ENCODE measurements around the gene OTUB1. TPM values are rescaled to one million over a fixed set of nuclear protein-coding genes. Genes with fewer than 3 reads are reported as not detected.

The OTUB1 gene
- total RNA-seq, 1 experiment from 2014 or later = 136 TPM

GRCh38 chr11:64036087-64037026 lies 50.1 kb downstream of the OTUB1 start:
- no peaks in the 10 kb centered on the region for H3K36me3 ChIP-seq (ENCODE audit: insufficient read depth, low read length, poor library complexity, severe bottlenecking)
- POLR2A ChIA-PET (ENCODE audit: low non-redundant PET) = interaction anchor here (0.7 kb wide), 1 partner anchor 973 kb away, joined by 4 read pairs; no protein-coding TSS in a partner anchor
- intact Hi-C loops (cut with micrococcal nuclease; ENCODE audit: unreplicated experiment) = no loop called here
- CTCF ChIA-PET = interaction anchor here (0.5 to 0.6 kb wide), 2 partner anchors 25 to 155 kb away, joined by 3 to 10 read pairs; no protein-coding TSS in a partner anchor
- peaks cover 24% of the 10 kb centered on the region for H3K4me1 ChIP-seq (ENCODE audit: insufficient read depth, low read length, poor library complexity, severe bottlenecking)
- peak overlapping the region; percentile 47 for H3K27ac ChIP-seq (ENCODE audit: low read depth, low read length, poor library complexity, severe bottlenecking)
- peak; percentile 67 for DNase-seq (ENCODE audit: low spot score)
- no TSS peak for BruUV-seq (replicated peaks)
- peak overlapping the region; percentile 60 for H3K4me3 ChIP-seq (ENCODE audit: low read depth, low read length, poor library complexity, severe bottlenecking)
- peaks cover 14% of the 10 kb centered on the region for H3K27me3 ChIP-seq (replicated peaks; ENCODE audit: insufficient read depth, low read depth, low read length, poor library complexity)
- TF ChIP-seq EZH2 (IDR thresholded peaks at IDR 0.05; ENCODE audit: borderline replicate concordance, low read depth, low read length, poor library complexity, severe bottlenecking) = no peak
- TF ChIP-seq CTCF (conservative IDR thresholded peaks at IDR 0.05; ENCODE audit: low read depth, low read length) = no peak
- H3K9me3 ChIP-seq (ENCODE audit: low read depth, low read length, poor library complexity, severe bottlenecking) = no peaks in the 10 kb centered on the region

- CTCF ChIA-PET = interaction anchor here (0.6 kb wide), 1 partner anchor 154 kb away, joined by 3 read pairs; no protein-coding TSS in a partner anchor
- no peaks in the 10 kb centered on the region for H3K9me3 ChIP-seq (ENCODE audit: low read depth, low read length, poor library complexity, severe bottlenecking)
- H3K4me1 ChIP-seq (ENCODE audit: insufficient read depth, low read length, poor library complexity, severe bottlenecking) = peaks cover 25% of the 10 kb centered on the region
- BruUV-seq (replicated peaks) = no TSS peak
- no peak for DNase-seq (ENCODE audit: low spot score)
- intact Hi-C loops (cut with micrococcal nuclease; ENCODE audit: unreplicated experiment) = no loop called here
- H3K36me3 ChIP-seq (ENCODE audit: insufficient read depth, low read length, poor library complexity, severe bottlenecking) = no peaks in the 10 kb centered on the region
- no peak overlapping the region for H3K27ac ChIP-seq (ENCODE audit: low read depth, low read length, poor library complexity, severe bottlenecking)
- TF ChIP-seq EZH2 (IDR thresholded peaks at IDR 0.05; ENCODE audit: borderline replicate concordance, low read depth, low read length, poor library complexity, severe bottlenecking) (no peak), CTCF (conservative IDR thresholded peaks at IDR 0.05; ENCODE audit: low read depth, low read length) (no peak)
- peaks cover 14% of the 10 kb centered on the region for H3K27me3 ChIP-seq (replicated peaks; ENCODE audit: insufficient read depth, low read depth, low read length, poor library complexity)
- POLR2A ChIA-PET (ENCODE audit: low non-redundant PET) = interaction anchor here (0.7 kb wide), 1 partner anchor 974 kb away, joined by 4 read pairs; no protein-coding TSS in a partner anchor
- peak overlapping the region; percentile 60 for H3K4me3 ChIP-seq (ENCODE audit: low read depth, low read length, poor library complexity, severe bottlenecking)
Measured at GRCh38 chr11:64037027-64037634, 50.9 kb downstream of the OTUB1 start.

- ChIA-PET CTCF (no interaction called here), POLR2A (ENCODE audit: low non-redundant PET) (no interaction called here)
- BruUV-seq (replicated peaks) = no TSS peak
Measured at GRCh38 chr11:64038500-64038899, 52.3 kb downstream of the OTUB1 start.

More at GRCh38 chr11:64038500-64038899, 52.3 kb downstream of the OTUB1 start:
- no peak for DNase-seq (ENCODE audit: low spot score)
- peaks cover 14% of the 10 kb centered on the region for H3K27me3 ChIP-seq (replicated peaks; ENCODE audit: insufficient read depth, low read depth, low read length, poor library complexity)
- H3K27ac ChIP-seq (ENCODE audit: low read depth, low read length, poor library complexity, severe bottlenecking) = no peak overlapping the region
- no peaks in the 10 kb centered on the region for H3K36me3 ChIP-seq (ENCODE audit: insufficient read depth, low read length, poor library complexity, severe bottlenecking)
- TF ChIP-seq EZH2 (IDR thresholded peaks at IDR 0.05; ENCODE audit: borderline replicate concordance, low read depth, low read length, poor library complexity, severe bottlenecking) = no peak
- no peak for TF ChIP-seq CTCF (conservative IDR thresholded peaks at IDR 0.05; ENCODE audit: low read depth, low read length)
- H3K4me1 ChIP-seq (ENCODE audit: insufficient read depth, low read length, poor library complexity, severe bottlenecking) = peaks cover 25% of the 10 kb centered on the region
- intact Hi-C loops (cut with micrococcal nuclease; ENCODE audit: unreplicated experiment) = no loop called here
- no peak overlapping the region for H3K4me3 ChIP-seq (ENCODE audit: low read depth, low read length, poor library complexity, severe bottlenecking)
- H3K9me3 ChIP-seq (ENCODE audit: low read depth, low read length, poor library complexity, severe bottlenecking) = no peaks in the 10 kb centered on the region

Data from A673 (cell line).